ENCODE data around the gene ZNF263. TPM values are rescaled to one million over a fixed set of nuclear protein-coding genes. Genes with fewer than 3 reads are reported as not detected.

ZNF263 gene
- total RNA-seq, 1 experiment from 2014 or later, result 31.4 TPM

- Histone ChIP-seq H3K9ac (ENCODE audit: low read length) (peak overlapping the region; percentile 83), H3K4me3 (replicated peaks in 1 of 2; ENCODE audit: low read depth in 1 of 2, low read length in 2 of 2) (peak overlapping the region; percentile 69 to 91), H3K79me2 (ENCODE audit: insufficient read depth, low read length) (peaks cover 51% of the 10 kb centered on the region), H2AFZ (ENCODE audit: low read depth, low read length, poor library complexity, severe bottlenecking) (no peak overlapping the region), H3K27ac (ENCODE audit: low read depth, low read length) (peak overlapping the region; percentile 96), H4K20me1 (ENCODE audit: insufficient read depth) (no peaks in the 10 kb centered on the region), H3K36me3 (ENCODE audit: control insufficient read depth in 1 of 2, insufficient read depth in 2 of 2, low read length in 2 of 2) (peaks cover 12 to 37% of the 10 kb centered on the region in 2 experiments), H3K9me2 (ENCODE audit: insufficient read depth) (no peaks in the 10 kb centered on the region), H3K4me2 (ENCODE audit: low read length) (peak overlapping the region; percentile 99), H3K9me3 (ENCODE audit: control insufficient read depth in 1 of 2, insufficient read depth in 1 of 2, low read depth in 1 of 2, low read length in 2 of 2) (peaks cover under 1 to 7% of the 10 kb centered on the region in 2 experiments; a peak in 3 of 4 replicates), H3K27me3 (ENCODE audit: insufficient read depth, low read length) (no peaks in the 10 kb centered on the region), H3K4me1 (ENCODE audit: control insufficient read depth in 1 of 2, insufficient read depth in 2 of 2, low read length in 2 of 2) (peaks cover 8 to 21% of the 10 kb centered on the region in 2 experiments; a peak in 2 of 4 replicates)
- no TSS peak for BruUV-seq (replicated peaks)
- ATAC-seq (peak; percentile 16), DNase-seq (ENCODE audit: low read depth, low spot score) (no peak)
- ChIA-PET RAD21 (ENCODE audit: low non-redundant PET in 1 of 2, low total read pairs in 2 of 2, uncharacterized antibody in 2 of 2, unreplicated experiment in 2 of 2) (no interaction called here), CTCF (interaction anchor here (2.3 kb wide), 1 partner anchor 17 kb away, joined by 15 read pairs; no protein-coding TSS in a partner anchor), POLR2A (interaction anchor here (0.9 to 1.4 kb wide), 3 partner anchors 14 to 20 kb away, joined by 3 to 7 read pairs (median 3); no protein-coding TSS in a partner anchor)
- intact Hi-C loops (cut with micrococcal nuclease), result loop anchor here (1.0 to 2.0 kb wide), 2 partner anchors 19 to 118 kb away; partner anchors contain the start of genes ZNF174 and ZSCAN32
- TF ChIP-seq POLR2A (IDR thresholded peaks at IDR 0.05; ENCODE audit: borderline replicate concordance, extremely low read depth, insufficient read depth, insufficient read length), result no peak
- peak; percentile 90 for TF ChIP-seq ZFX (IDR thresholded peaks at IDR 0.05)
- TF ChIP-seq REST (IDR thresholded peaks at IDR 0.05; ENCODE audit: low read depth), result no peak
- TF ChIP-seq EZH2phosphoT487 (IDR thresholded peaks at IDR 0.05; ENCODE audit: borderline replicate concordance), result no peak
Observed at GRCh38 chr16:3283543-3284447, 504 bp downstream of the ZNF263 start.
